ENCODE measurements around the gene TBX1. TPM values are rescaled to one million over a fixed set of nuclear protein-coding genes. Genes with fewer than 3 reads are reported as not detected.

Gene TBX1
- total and polyA plus RNA-seq, 2 experiments from 2014 or later: 0.07 TPM; not detected in 1

- DNase-seq (ENCODE audit: low spot score): no peak
- H4K20me1 ChIP-seq (ENCODE audit: insufficient read depth, poor library complexity, severe bottlenecking): no peaks in the 10 kb centered on the region
- H3K4me3 ChIP-seq: no peak overlapping the region
- H3K4me1 ChIP-seq (ENCODE audit: insufficient read depth): no peaks in the 10 kb centered on the region
- WGBS (ENCODE audit: low lambda C conversion rate, missing lambda C conversion rate): 90% methylated on average over 5 of the region's 6 CpGs
- H3K27ac ChIP-seq: no peak overlapping the region
- H3K27me3 ChIP-seq: no peaks in the 10 kb centered on the region
- no peak overlapping the region for H2AFZ ChIP-seq
- no peak for TF ChIP-seq CTCF (IDR thresholded peaks at IDR 0.05; ENCODE audit: poor library complexity)
- TF ChIP-seq EZH2phosphoT487 (IDR thresholded peaks at IDR 0.05; ENCODE audit: low read depth, severe bottlenecking, unreplicated experiment): no peak
- no peak for TF ChIP-seq EZH2 (IDR thresholded peaks at IDR 0.05; ENCODE audit: borderline replicate concordance)
- H3K36me3 ChIP-seq (replicated peaks; ENCODE audit: insufficient read depth, low read depth): no peaks in the 10 kb centered on the region
- no peaks in the 10 kb centered on the region for H3K9me3 ChIP-seq (ENCODE audit: low read depth)
- H3K4me2 ChIP-seq: no peak overlapping the region
- H3K9me2 ChIP-seq (replicated peaks; ENCODE audit: insufficient read depth): no peaks in the 10 kb centered on the region
- no peaks in the 10 kb centered on the region for H3K79me2 ChIP-seq
Observed at GRCh38 chr22:19743081-19743480, 17.5 kb upstream of the TBX1 start.

- Histone ChIP-seq H3K27ac (no peak overlapping the region), H3K4me1 (ENCODE audit: insufficient read depth) (no peaks in the 10 kb centered on the region), H3K79me2 (no peaks in the 10 kb centered on the region), H3K4me3 (no peak overlapping the region), H3K4me2 (no peak overlapping the region), H3K9me2 (replicated peaks; ENCODE audit: insufficient read depth) (no peaks in the 10 kb centered on the region), H3K9me3 (ENCODE audit: low read depth) (no peaks in the 10 kb centered on the region), H4K20me1 (ENCODE audit: insufficient read depth, poor library complexity, severe bottlenecking) (no peaks in the 10 kb centered on the region), H3K27me3 (peaks cover under 1% of the 10 kb centered on the region), H3K36me3 (replicated peaks; ENCODE audit: insufficient read depth, low read depth) (no peaks in the 10 kb centered on the region), H2AFZ (no peak overlapping the region)
- no peak for DNase-seq (ENCODE audit: low spot score)
- TF ChIP-seq CTCF (IDR thresholded peaks at IDR 0.05; ENCODE audit: poor library complexity): no peak
- no peak for TF ChIP-seq EZH2 (IDR thresholded peaks at IDR 0.05; ENCODE audit: borderline replicate concordance)
- no peak for TF ChIP-seq EZH2phosphoT487 (IDR thresholded peaks at IDR 0.05; ENCODE audit: low read depth, severe bottlenecking, unreplicated experiment)
- 87% methylated on average over 4 of the region's 4 CpGs for WGBS (ENCODE audit: low lambda C conversion rate, missing lambda C conversion rate)
Observed at GRCh38 chr22:19743651-19744050, 16.9 kb upstream of the TBX1 start.

- TF ChIP-seq EZH2 (IDR thresholded peaks at IDR 0.05; ENCODE audit: borderline replicate concordance) (no peak), CTCF (IDR thresholded peaks at IDR 0.05; ENCODE audit: poor library complexity) (no peak), EZH2phosphoT487 (IDR thresholded peaks at IDR 0.05; ENCODE audit: low read depth, severe bottlenecking, unreplicated experiment) (no peak)
- no peaks in the 10 kb centered on the region for H3K9me2 ChIP-seq (replicated peaks; ENCODE audit: insufficient read depth)
- no peaks in the 10 kb centered on the region for H4K20me1 ChIP-seq (ENCODE audit: insufficient read depth, poor library complexity, severe bottlenecking)
- H3K36me3 ChIP-seq (replicated peaks; ENCODE audit: insufficient read depth, low read depth): no peaks in the 10 kb centered on the region
- no peaks in the 10 kb centered on the region for H3K9me3 ChIP-seq (ENCODE audit: low read depth)
- H2AFZ ChIP-seq: no peak overlapping the region
- H3K4me3 ChIP-seq: no peak overlapping the region
- H3K27ac ChIP-seq: no peak overlapping the region
- H3K4me1 ChIP-seq (ENCODE audit: insufficient read depth): no peaks in the 10 kb centered on the region
- peaks cover 5% of the 10 kb centered on the region for H3K27me3 ChIP-seq
- DNase-seq (ENCODE audit: low spot score): no peak
- 87% methylated on average over 12 of the region's 13 CpGs for WGBS (ENCODE audit: low lambda C conversion rate, missing lambda C conversion rate)
- no peaks in the 10 kb centered on the region for H3K79me2 ChIP-seq
- no peak overlapping the region for H3K4me2 ChIP-seq
Observed at GRCh38 chr22:19744350-19745006, 16.1 kb upstream of the TBX1 start.

All from hepatocyte (in vitro differentiated cells).